Measurements from ENCODE around the gene SIRPG. TPM values are rescaled to one million over a fixed set of nuclear protein-coding genes. Genes with fewer than 3 reads are reported as not detected.

SIRPG gene
- total RNA-seq, 2 experiments from 2014 or later, result 28.0 to 28.3 TPM

- no peaks in the 10 kb centered on the region for H3K27me3 ChIP-seq (ENCODE audit: control insufficient read depth in 1 of 2, insufficient read depth in 2 of 2, low read length in 2 of 2)
- Mint-ChIP-seq H3K27ac (peak overlapping the region; percentile 53), H3K36me3 (ENCODE audit: low read depth) (peaks cover 90% of the 10 kb centered on the region), H3K27me3 (no peaks in the 10 kb centered on the region), H3K9me3 (peaks cover 4% of the 10 kb centered on the region), H3K4me3 (peak overlapping the region; percentile 16), H3K4me1 (ENCODE audit: low read depth) (peaks cover 87% of the 10 kb centered on the region)
- peaks cover 5% of the 10 kb centered on the region in 2 experiments for H3K9me3 ChIP-seq (ENCODE audit: control insufficient read depth in 1 of 2, insufficient read depth in 1 of 2, low read length in 2 of 2)
- POLR2A ChIA-PET, result interaction anchor here (2.1 to 3.3 kb wide), 2 partner anchors 8 to 13 kb away, joined by 15 to 19 read pairs; no protein-coding TSS in a partner anchor
- no peak for TF ChIP-seq CTCF (IDR thresholded peaks at IDR 0.05)
- DNase-seq (no peak), ATAC-seq (ENCODE audit: poor library complexity) (no peak)
- H3K4me3 ChIP-seq (ENCODE audit: low read length), result no peak overlapping the region
- H3K36me3 ChIP-seq (ENCODE audit: insufficient read depth, low read length), result peaks cover 29% of the 10 kb centered on the region
- intact Hi-C loops (cut with DNase I, micrococcal nuclease), result no loop called here
- H3K27ac ChIP-seq (ENCODE audit: low read depth in 1 of 2, low read length in 2 of 2), result no peak overlapping the region
- CTCF ChIA-PET, result no interaction called here
- peaks cover 52% of the 10 kb centered on the region for H3K4me1 ChIP-seq (ENCODE audit: insufficient read depth, low read length)
Observed at GRCh38 chr20:1652104-1652503, 5.5 kb downstream of the SIRPG start.

GRCh38 chr20:1651268-1652058, 6.1 kb downstream of the SIRPG start:
- H3K4me1 Mint-ChIP-seq (ENCODE audit: low read depth), result peaks cover 87% of the 10 kb centered on the region
- Histone ChIP-seq H3K27me3 (ENCODE audit: control insufficient read depth in 1 of 2, insufficient read depth in 2 of 2, low read length in 2 of 2) (no peaks in the 10 kb centered on the region), H3K4me3 (ENCODE audit: low read length) (peak overlapping the region; percentile 13), H3K36me3 (ENCODE audit: insufficient read depth, low read length) (peaks cover 29% of the 10 kb centered on the region), H3K27ac (ENCODE audit: low read depth in 1 of 2, low read length in 2 of 2) (peak overlapping the region in 1 of 2 donors; percentile 8), H3K4me1 (ENCODE audit: insufficient read depth, low read length) (peaks cover 55% of the 10 kb centered on the region), H3K9me3 (ENCODE audit: control insufficient read depth in 1 of 2, insufficient read depth in 1 of 2, low read length in 2 of 2) (peaks cover 5% of the 10 kb centered on the region in 2 experiments)
- POLR2A ChIA-PET, result interaction anchor here (0.7 to 3.3 kb wide), 6 partner anchors 9 to 80 kb away, joined by 3 to 19 read pairs (median 5); no protein-coding TSS in a partner anchor
- CTCF ChIA-PET, result no interaction called here
- intact Hi-C loops (cut with DNase I, micrococcal nuclease), result loop anchor here in 1 of 2 experiments (2.0 kb wide), 1 partner anchor 13 kb away; no protein-coding TSS in a partner anchor
- DNase-seq (peak in 2 of 14 experiments; percentile 35 to 39), ATAC-seq (ENCODE audit: poor library complexity) (peak; percentile 33)
- H3K36me3 Mint-ChIP-seq (ENCODE audit: low read depth), result peaks cover 90% of the 10 kb centered on the region
- TF ChIP-seq CTCF (IDR thresholded peaks at IDR 0.05), result no peak
- peak overlapping the region; percentile 64 for H3K4me3 Mint-ChIP-seq
- H3K27me3 Mint-ChIP-seq, result no peaks in the 10 kb centered on the region
- H3K9me3 Mint-ChIP-seq, result peaks cover 4% of the 10 kb centered on the region
- peak overlapping the region; percentile 53 for H3K27ac Mint-ChIP-seq

- POLR2A ChIA-PET, result interaction anchor here (1.1 kb wide), 1 partner anchor 26 kb away, joined by 3 read pairs; no protein-coding TSS in a partner anchor
- intact Hi-C loops (cut with DNase I, micrococcal nuclease), result no loop called here
- H3K9me3 Mint-ChIP-seq, result peaks cover 4% of the 10 kb centered on the region
- ATAC-seq (ENCODE audit: poor library complexity), result no peak
- no peaks in the 10 kb centered on the region for H3K27me3 ChIP-seq (ENCODE audit: control insufficient read depth in 1 of 2, insufficient read depth in 2 of 2, low read length in 2 of 2)
- no peak for TF ChIP-seq CTCF (IDR thresholded peaks at IDR 0.05)
- H3K4me3 ChIP-seq (ENCODE audit: low read length), result no peak overlapping the region
- peaks cover 71% of the 10 kb centered on the region for H3K4me1 Mint-ChIP-seq (ENCODE audit: low read depth)
- H3K27ac ChIP-seq (ENCODE audit: low read depth in 1 of 2, low read length in 2 of 2), result no peak overlapping the region
- CTCF ChIA-PET, result no interaction called here
- peaks cover 74% of the 10 kb centered on the region for H3K4me1 ChIP-seq (ENCODE audit: insufficient read depth, low read length)
- H3K27ac Mint-ChIP-seq, result peak overlapping the region; percentile 74
- H3K27me3 Mint-ChIP-seq, result no peaks in the 10 kb centered on the region
- no peak for DNase-seq
- H3K4me3 Mint-ChIP-seq, result no peak overlapping the region
- peaks cover 83% of the 10 kb centered on the region for H3K36me3 Mint-ChIP-seq (ENCODE audit: low read depth)
- H3K36me3 ChIP-seq (ENCODE audit: insufficient read depth, low read length), result peaks cover 54% of the 10 kb centered on the region
- no peaks in the 10 kb centered on the region for H3K9me3 ChIP-seq (ENCODE audit: control insufficient read depth in 1 of 2, insufficient read depth in 1 of 2, low read length in 2 of 2)
Observed at GRCh38 chr20:1648101-1648500, 9.5 kb downstream of the SIRPG start.

Data from CD4-positive, alpha-beta T cell (primary cell).